C1 segment of cervical spinal cord (tissue), 14 donors: Measurements from ENCODE around the gene JCHAIN.
"Not testable (repeated sequence)": the region's sequence is repeated elsewhere in the genome, so short reads cannot be mapped to it uniquely, and the experiment has no call there.

Source experiments
- DNase-seq, 14 donors: peaks; one replicate each; lab custom pipeline; 2025; lab: John Stamatoyannopoulos, UW

JCHAIN gene

GRCh38 chr4:70688795-70689231 is 22.5 kb upstream of the JCHAIN start:
- DNase-seq: no peak

- DNase-seq: peak; percentile 69 to 99 (median 95)
Measured at GRCh38 chr4:70687821-70688794, 21.8 kb upstream of the JCHAIN start, which contains the start of gene UTP3. TSS of gene UTP3 (plus strand) at chr4:70688532. CDS start at chr4:70688678, 146 bp downstream.

GRCh38 chr4:70687392-70687791 is 21.1 kb upstream of the JCHAIN start:
- no peak for DNase-seq

GRCh38 chr4:70682142-70682541 is 15.8 kb upstream of the JCHAIN start:
- not testable (repeated sequence) for DNase-seq

- DNase-seq: no peak
Measured at GRCh38 chr4:70681704-70682103, 15.4 kb upstream of the JCHAIN start.

- no peak for DNase-seq
Measured at GRCh38 chr4:70680934-70681333, 14.6 kb upstream of the JCHAIN start.

- DNase-seq: no peak
Measured at GRCh38 chr4:70678383-70678999, 12.2 kb upstream of the JCHAIN start.

- DNase-seq: no peak
Measured at GRCh38 chr4:70676554-70677090, 10.3 kb upstream of the JCHAIN start.

GRCh38 chr4:70674731-70675130 is 8.4 kb upstream of the JCHAIN start:
- no peak for DNase-seq

GRCh38 chr4:70674191-70674590 is 7.9 kb upstream of the JCHAIN start:
- no peak for DNase-seq

- no peak for DNase-seq
Measured at GRCh38 chr4:70671091-70671490, 4.8 kb upstream of the JCHAIN start.

- DNase-seq: no peak
Measured at GRCh38 chr4:70670332-70671014, 4.2 kb upstream of the JCHAIN start.

- no peak for DNase-seq
Measured at GRCh38 chr4:70667740-70668535, 1.6 kb upstream of the JCHAIN start.

- not testable (repeated sequence) for DNase-seq
Measured at GRCh38 chr4:70661309-70661922, 4.9 kb downstream of the JCHAIN start.

- DNase-seq: no peak
Measured at GRCh38 chr4:70660106-70660505, 6.2 kb downstream of the JCHAIN start.

GRCh38 chr4:70658418-70658817 is 7.9 kb downstream of the JCHAIN start:
- no peak for DNase-seq

GRCh38 chr4:70657326-70657725 is 9.0 kb downstream of the JCHAIN start:
- DNase-seq: no peak

GRCh38 chr4:70654605-70655011 is 11.7 kb downstream of the JCHAIN start:
- DNase-seq: no peak

- DNase-seq: peak in 1 of 14 donors; percentile 1
Measured at GRCh38 chr4:70651864-70652506, 14.3 kb downstream of the JCHAIN start.

GRCh38 chr4:70650741-70651140 is 15.6 kb downstream of the JCHAIN start:
- DNase-seq: not testable (repeated sequence)
